ENCODE data around the gene KIF4B.
"Not testable (repeated sequence)": the region's sequence is repeated elsewhere in the genome, so short reads cannot be mapped to it uniquely, and the experiment has no call there.

KIF4B gene

GRCh38 chr5:154993461-154993860 lies 20.1 kb upstream of the KIF4B start:
- no peak overlapping the region for H3K4me3 ChIP-seq (ENCODE audit: low read length)
- TF ChIP-seq CTCF (conservative IDR thresholded peaks at IDR 0.05; ENCODE audit: low read depth, low read length) = no peak
- no peak for DNase-seq (ENCODE audit: low read depth)

GRCh38 chr5:154995679-154996078 lies 17.9 kb upstream of the KIF4B start:
- H3K4me3 ChIP-seq (ENCODE audit: low read length) = no peak overlapping the region
- no peak for TF ChIP-seq CTCF (conservative IDR thresholded peaks at IDR 0.05; ENCODE audit: low read depth, low read length)
- no peak for DNase-seq (ENCODE audit: low read depth)

- no peak overlapping the region for H3K4me3 ChIP-seq (ENCODE audit: low read length)
- no peak for TF ChIP-seq CTCF (conservative IDR thresholded peaks at IDR 0.05; ENCODE audit: low read depth, low read length)
- DNase-seq (ENCODE audit: low read depth) = no peak
Measured at GRCh38 chr5:154997746-154998145, 15.8 kb upstream of the KIF4B start.

GRCh38 chr5:154999865-155000264 lies 13.7 kb upstream of the KIF4B start:
- DNase-seq (ENCODE audit: low read depth) = no peak
- H3K4me3 ChIP-seq (ENCODE audit: low read length) = no peak overlapping the region
- no peak for TF ChIP-seq CTCF (conservative IDR thresholded peaks at IDR 0.05; ENCODE audit: low read depth, low read length)

- H3K4me3 ChIP-seq (ENCODE audit: low read length) = no peak overlapping the region
- no peak for TF ChIP-seq CTCF (conservative IDR thresholded peaks at IDR 0.05; ENCODE audit: low read depth, low read length)
- DNase-seq (ENCODE audit: low read depth) = no peak
Measured at GRCh38 chr5:155001523-155001922, 12.0 kb upstream of the KIF4B start.

- not testable (repeated sequence) for H3K4me3 ChIP-seq (ENCODE audit: low read length); DNase-seq (ENCODE audit: low read depth)
Measured at GRCh38 chr5:155002722-155003121, 10.8 kb upstream of the KIF4B start.

- peak; percentile 47 for TF ChIP-seq CTCF (conservative IDR thresholded peaks at IDR 0.05; ENCODE audit: low read depth, low read length)
- DNase-seq (ENCODE audit: low read depth) = no peak
- no peak overlapping the region for H3K4me3 ChIP-seq (ENCODE audit: low read length)
Measured at GRCh38 chr5:155004138-155004744, 9.3 kb upstream of the KIF4B start.

GRCh38 chr5:155006265-155006664 lies 7.3 kb upstream of the KIF4B start:
- not testable (repeated sequence) for DNase-seq (ENCODE audit: low read depth); H3K4me3 ChIP-seq (ENCODE audit: low read length)
